NK-92 (cell line): ENCODE data around the gene CARNS1.
"Not testable (repeated sequence)": the region's sequence is repeated elsewhere in the genome, so short reads cannot be mapped to it uniquely, and the experiment has no call there.

Source experiments
- DNase-seq: peaks from one replicate; lab custom pipeline; 2025; ENCODE audit not compliant: unreplicated experiment; lab: John Stamatoyannopoulos, UW

CARNS1 gene

GRCh38 chr11:67396587-67397389, 18.7 kb upstream of the CARNS1 start:
- DNase-seq, result no peak

DNA sequence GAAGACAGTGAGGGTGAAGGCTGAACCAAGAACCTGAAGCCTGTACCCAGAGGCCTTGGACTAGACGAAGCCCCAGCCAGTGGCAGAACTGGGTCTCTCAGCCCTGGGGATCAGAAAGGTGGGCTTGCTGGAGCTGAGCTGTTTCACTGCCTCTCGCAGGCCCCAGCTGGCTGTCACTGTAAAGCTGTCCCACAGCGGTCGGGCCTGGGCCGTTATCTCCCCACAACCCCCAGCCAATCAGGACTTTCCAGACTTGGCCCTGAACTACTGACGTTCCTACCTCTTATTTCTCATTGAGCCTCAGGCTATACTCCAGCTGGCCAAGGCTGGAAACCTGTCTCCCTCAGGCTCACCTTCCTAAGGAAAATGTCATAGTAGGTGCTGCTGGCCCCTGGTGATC, 17.9 kb upstream of the CARNS1 start:
- no peak for DNase-seq

DNA sequence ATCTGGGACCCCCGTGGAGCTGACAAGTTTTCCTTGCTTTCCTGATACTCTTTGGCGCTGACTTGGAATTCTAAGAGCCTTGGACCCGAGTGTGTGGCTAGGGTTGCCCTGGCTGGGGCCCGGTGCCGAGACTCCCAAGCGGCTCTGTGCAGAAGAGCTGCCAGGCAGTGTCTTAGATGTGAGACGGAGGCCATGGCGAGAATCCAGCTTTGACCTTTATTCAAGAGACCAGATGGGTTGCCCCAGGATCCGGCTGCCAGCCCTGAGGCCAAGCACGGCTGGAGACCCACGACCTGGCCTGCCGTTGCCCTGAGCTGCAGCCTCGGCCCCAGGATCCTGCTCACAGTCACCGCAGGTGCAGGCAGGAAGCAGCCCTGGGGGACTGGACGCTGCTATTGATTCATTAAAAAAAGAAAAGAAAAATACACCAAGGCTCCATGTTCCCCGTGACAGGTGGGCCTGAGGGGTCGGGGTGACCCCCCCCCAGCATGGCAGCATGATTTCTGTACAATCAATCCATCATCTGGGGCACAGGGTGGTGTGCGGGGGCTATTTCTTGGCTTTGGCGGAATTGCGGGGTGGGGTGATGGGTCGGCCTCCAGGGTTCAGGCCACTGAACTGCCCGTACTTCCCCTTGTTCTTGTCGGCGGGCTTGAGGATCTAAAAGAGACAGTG, 17.4 kb upstream of the CARNS1 start:
- DNase-seq, result no peak

DNA sequence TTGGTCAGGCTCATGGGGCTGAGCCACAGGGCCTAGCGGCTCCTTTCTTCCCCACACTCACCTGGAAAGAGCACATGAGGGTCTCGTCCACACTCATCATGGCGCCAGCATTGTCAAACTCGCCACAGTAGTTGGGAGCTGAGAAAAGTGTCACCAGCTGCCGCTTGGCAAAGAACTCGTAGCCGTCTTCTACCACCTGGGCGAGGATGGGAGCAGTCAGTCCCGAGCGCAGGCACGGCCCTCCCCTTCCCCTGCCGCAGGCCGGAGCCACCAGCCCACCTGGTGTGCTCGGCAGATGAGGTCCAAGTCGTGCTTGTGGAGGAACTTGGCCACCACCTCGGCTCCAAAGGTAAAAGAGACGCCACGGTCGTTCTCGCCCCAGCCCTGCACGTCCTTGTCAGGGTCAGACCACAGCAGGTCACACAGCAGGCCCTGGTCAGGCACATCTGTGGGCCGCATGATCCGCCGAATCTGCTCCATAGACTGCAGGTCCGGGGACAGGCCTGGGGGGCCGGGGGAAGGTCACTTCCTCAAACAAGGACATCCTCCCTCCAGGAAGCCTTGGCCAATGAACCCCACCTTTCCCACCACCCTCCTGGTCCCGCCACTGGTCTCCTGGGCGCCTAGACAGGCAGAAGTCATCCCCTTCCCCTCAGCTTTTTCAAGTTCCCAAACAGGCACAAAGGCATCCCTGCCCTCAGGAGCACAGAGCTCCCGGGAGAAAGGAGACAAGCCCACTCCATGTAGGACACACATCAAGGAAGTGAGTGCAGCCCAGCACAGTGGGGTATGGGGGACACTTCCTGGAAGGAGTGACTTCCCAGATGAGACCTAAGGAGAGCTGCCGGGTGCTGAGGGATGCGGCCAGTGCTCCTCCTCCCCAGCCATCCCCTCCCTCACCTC, 16.6 kb upstream of the CARNS1 start:
- no peak for DNase-seq

DNA sequence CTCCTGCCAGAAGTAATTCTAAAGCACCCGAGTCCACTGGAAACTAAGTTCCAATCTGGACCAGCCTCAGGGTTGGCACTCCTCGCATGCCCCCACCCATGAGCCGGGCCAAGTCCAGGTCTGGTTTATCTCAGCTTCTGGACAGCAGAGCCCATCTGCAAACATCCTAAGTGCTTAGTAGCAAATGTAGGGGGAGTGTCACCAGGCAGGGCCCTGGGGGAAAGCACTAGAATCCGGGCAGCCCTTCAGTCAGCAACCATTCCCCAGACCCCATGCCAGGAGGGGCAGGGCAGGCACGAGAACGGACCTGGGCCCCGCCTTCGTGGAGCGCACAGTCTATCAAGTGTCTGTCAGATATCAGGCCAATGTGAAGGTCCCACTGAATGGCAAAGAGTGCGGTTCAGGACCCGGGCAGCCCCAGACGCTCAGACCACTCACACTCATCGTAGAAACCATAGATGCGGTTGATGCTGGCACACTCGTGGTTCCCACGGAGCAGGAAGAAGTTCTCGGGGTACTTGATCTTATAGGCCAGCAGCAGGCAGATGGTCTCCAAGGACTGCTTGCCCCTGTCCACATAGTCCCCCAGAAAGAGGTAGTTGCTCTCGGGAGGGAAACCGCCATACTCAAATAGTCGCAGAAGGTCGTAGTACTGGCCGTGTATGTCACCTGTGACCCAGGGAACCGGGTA, 15.1 kb upstream of the CARNS1 start:
- no peak for DNase-seq

- DNase-seq, result no peak
Observed at GRCh38 chr11:67400942-67401494, 14.5 kb upstream of the CARNS1 start.

DNA sequence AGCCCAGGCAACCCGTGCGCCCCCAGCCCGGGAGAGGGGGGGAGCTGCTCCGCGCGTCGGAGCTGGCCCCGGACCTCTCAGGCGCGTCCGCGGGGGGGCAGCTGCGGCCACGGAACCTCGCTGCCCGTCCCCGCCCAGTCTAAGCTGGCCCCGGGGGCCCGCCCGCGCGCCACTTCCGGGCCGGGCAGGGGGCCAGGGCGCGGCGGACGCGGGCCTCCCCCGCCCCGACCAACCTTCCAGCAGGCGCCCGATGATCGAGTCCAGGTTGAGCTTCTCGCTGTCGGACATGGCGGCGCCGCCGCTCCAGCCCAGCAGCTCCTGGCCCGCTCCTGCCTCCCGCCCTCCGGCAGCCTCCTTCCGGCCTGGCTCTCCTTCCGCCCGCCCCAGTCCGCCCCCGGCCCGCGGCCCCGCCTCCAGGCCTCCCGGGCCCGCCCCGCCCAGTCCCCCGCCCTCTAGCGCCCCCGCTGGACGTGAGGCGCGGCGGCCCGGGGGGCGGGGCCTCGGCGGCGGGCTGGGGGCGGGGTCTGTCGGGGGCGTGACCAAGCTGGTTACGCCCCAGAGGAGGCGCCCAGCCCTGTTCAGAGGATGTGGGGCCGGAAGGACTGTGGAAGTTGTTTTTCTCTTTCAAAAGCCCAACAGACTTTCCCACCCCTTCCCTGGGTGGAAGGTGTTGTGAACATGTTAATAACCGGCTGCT, 13.8 kb upstream of the CARNS1 start, which contains the start of gene PPP1CA:
TSS of gene PPP1CA (minus strand) at position 364 of the 697 bp plus-strand sequence. CDS start at position 288, 76 bp downstream.
- peak; percentile 47 for DNase-seq

DNA sequence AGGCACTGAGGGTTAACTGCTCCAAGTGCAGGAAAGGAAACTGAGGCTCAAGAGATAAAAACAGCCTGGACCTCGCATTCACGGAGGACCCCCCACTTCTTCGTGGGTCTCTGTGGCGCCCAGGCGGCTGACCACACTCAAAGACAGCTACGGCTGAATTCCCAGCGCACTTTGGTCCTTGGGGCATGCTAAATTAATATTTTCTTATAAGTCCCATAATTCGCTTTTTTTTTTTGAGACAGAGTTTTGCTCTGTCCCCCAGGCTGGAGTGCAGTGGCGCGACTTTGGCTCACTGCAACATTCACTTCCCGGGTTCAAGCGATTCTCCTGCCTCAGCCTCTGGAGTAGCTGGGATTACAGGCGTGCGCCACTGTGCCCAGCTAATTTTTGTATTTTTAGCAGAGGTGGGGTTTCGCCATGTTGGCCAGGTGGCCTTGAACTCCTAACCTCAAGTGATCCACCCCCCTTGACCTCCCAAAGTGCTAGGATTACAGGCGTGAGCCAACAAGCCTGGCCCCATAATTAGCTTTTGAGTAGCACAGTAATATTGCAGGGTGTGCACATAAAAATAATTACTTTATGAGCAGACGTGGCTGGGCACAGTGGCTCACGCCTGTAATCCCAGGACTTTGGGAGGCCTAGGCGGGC, 13.2 kb upstream of the CARNS1 start:
- DNase-seq, result not testable (repeated sequence)

DNA sequence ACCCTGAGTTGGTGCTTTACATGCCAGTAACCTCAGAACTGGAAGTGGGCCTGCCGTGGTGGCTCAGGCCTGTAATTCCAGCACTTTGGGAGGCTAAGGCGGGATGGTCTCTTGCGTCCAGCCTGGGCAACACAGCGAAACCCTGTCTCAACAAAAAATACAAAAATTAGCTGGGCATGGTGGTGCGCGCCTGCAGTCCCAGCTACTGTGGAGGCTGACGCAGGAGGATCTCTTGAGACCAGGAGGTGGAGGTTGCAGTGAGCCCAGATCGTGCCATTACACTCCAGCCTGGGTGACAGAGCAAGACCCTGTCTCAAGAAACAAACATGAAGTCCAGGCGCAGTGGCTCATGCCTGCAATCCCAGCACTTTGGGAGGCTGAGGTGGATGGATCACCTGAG, 12.4 kb upstream of the CARNS1 start:
- not testable (repeated sequence) for DNase-seq

DNA sequence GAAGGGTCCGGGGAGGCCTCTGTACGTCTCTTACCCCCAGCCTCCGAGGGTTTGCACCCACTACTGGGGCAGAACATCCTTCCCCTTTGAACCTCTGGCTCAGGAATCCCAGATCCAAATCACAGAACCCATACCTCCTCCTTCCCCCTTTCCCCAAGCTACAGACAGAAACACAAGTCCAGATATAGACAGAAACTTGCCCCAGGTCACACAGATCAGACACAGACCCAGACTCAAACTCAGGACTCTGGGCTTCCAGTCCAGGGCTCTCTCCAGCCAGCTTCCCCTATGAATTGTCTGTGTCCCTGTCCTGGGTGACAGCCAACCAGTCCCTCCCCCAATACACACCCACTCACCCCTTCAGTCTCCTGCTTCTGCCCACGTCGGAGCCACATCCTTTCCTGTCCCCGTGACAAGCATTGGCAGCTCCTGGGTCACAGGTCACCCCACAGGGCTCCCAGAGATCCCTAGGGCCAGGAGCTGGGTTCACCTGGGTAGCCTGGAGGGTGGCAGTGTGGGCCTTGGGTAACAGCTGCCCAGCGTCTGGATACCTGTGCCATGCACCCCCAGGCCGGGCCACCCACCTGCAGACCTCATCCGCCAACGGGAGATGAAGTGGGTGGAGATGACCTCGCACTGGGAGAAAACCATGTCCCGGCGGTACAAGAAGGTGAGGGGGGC, 10.8 kb upstream of the CARNS1 start:
- DNase-seq, result no peak

DNA sequence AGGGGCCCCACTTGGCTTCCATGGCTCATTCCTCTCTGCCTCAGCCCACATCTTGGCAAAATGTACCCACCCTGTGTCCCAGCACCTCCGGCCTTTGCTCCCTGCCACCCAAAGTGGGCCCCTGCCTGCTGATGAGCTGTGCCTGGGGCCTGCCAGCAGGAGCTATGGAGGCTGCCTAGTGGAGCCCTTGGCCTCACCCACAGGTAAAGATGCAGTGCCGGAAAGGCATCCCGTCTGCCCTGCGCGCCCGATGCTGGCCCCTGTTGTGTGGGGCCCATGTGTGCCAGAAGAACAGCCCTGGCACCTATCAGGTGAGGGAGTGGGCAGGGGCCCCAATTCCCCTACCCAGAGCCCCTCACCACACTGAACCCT, 10.3 kb upstream of the CARNS1 start:
- no peak for DNase-seq

- no peak for DNase-seq
Observed at GRCh38 chr11:67405688-67406339, 9.7 kb upstream of the CARNS1 start.

DNA sequence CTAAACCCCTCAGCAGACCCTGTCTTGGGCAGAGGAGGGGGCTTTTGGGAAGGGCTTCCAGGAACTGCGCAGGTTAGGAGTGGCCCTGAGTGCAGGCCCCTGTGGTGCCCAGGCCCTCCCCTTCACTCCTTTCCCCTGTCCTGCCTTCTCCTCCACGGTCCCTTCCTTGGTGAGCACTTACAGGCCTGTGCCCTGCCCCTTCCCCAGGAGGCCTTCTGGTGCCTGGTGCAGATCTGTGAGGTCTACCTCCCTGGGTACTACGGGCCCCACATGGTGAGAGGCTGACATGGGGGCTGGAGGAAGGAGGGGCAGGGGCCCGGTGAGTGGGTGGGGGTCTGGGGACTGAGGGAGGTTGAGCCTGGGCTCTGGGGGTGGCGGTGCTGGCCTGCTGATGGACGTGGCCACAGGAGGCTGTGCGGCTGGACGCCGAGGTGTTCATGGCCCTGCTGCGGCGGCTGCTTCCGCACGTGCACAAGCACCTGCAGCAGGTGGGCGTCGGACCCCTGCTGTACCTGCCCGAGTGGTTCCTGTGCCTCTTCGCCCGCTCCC, 9.0 kb upstream of the CARNS1 start:
- DNase-seq, result no peak

GRCh38 chr11:67406969-67407687, 8.3 kb upstream of the CARNS1 start:
- DNase-seq, result no peak

DNA sequence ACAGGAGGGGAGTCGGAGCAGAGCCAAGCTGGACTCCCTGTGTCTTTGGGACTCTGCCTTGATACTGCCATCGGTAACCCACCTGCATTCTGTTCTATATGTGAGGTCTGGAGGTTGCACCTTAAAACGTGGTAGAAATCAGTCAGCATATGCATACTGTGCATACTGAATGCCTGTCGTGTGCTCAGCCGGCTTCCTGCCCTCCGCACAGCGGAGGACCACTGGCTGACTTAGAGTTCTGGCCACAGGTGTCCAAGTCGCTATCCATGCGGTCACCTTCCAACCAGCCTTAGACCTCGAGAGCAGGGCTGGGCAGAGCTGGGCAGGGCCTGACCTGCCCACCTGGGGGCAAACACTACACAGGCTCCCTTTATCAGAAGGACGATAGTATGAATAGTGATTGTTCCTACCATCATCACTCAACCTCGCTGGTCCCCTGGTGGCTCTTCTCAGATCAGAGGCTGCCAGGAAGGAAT, 7.8 kb upstream of the CARNS1 start:
- DNase-seq, result no peak

DNA sequence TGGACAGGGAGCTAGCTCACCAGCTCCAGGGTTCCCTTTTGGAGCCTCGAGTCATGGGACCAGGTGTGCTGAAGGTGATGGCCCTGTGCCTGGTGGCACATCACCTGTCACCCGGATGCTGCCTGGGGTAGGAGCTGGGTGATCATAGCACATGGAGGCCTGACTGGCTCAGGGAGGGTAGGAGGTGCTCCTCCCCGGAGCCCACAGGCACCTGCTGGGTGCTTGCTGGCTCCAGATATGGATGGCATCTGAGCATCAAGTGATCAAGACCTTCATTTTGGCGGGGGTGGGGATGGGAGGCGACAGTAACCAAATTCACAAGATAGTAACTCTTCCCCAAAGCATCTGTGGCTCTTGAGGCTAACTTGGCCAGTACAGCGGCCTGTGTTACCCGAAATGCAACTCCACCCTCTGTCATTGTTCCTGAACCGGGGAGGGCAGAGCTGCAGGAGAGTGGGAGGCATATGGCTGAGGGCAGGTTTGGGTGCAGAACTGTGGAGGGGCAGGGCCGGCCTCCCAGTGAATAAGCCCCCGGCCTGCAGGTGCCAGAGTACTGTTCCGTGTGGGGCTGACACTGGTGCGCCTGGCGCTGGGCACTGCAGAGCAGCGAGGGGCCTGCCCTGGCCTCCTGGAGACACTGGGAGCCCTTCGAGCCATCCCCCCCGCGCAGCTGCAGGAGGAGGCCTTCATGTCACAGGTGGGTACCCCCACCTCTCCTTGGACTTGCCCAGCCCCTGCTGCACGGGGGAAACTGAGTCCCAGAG, 6.9 kb upstream of the CARNS1 start:
- no peak for DNase-seq

- no peak for DNase-seq
Observed at GRCh38 chr11:67409261-67409666, 6.2 kb upstream of the CARNS1 start.
